GM19193 (cell line): Measurements from ENCODE around the gene ATXN10.

Source experiments
- POLR2A ChIP-seq: IDR thresholded peaks from 4 replicates; pipeline ENCODE4 v1.6.1; 2011; ENCODE audit not compliant: insufficient read depth, insufficient read length; ENCODE audit errors: extremely low read depth

The ATXN10 gene

DNA sequence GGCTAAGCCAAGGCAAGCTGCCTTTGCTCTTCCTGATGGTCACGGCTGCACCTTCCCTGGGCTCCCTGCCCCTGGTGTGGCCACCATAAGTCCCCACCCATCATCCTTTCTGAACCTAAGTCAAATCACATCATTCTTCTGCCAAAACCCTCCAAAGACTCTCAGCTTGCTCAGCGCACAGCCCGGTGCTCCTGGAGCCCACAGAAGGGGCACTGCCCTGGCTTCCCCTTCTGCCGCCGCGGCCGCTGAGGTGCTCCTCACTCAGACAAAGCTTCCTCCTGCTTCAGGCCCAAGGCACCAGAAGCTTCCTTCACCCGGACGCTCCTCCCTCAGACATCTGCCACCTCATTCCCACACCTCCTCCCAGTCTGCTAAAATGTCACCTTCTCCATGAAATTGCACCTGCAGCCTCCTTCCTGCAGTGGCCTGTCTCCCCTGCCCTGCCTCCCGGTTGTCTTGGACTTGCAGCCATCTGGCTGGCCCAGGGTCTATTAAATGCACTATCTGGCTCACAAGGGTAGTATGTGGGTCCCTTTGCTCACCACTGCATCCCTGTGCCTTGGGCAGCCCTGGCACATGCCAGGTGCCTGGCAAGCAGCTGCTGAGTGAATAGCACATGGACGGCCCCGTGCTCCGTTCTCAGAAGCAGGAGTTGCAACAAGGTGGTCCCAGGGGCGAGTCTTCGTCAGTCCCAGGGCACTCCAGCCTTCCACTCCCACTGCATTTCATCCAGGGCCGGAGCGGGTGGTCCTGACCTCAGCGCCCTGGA, 197.1 kb downstream of the ATXN10 start:
- TF ChIP-seq POLR2A: no peak

DNA sequence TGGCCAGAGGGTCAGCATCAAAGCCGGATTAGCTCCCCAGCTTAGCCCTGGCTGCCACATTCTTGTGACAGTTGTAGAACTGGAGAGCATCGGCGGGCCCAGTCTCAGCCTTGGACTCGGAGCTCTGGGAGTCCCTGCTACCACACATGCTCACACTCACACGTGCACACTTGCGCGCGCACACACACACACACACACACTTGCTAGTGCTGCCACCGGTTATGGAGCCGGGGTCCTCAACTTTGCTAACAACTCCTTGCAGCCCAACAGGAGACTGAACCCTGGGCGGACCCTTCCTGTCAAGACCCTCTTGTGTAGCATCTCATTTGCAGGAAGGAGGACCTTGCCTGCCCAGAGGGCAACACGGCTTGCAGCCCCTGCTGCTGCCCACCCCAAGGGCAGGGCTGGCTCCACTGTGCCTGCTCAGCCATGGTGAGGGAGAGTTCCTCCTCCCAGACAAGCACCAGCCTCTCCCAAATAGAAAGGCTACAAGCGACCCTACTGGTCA, 197.8 kb downstream of the ATXN10 start:
- no peak for TF ChIP-seq POLR2A

DNA sequence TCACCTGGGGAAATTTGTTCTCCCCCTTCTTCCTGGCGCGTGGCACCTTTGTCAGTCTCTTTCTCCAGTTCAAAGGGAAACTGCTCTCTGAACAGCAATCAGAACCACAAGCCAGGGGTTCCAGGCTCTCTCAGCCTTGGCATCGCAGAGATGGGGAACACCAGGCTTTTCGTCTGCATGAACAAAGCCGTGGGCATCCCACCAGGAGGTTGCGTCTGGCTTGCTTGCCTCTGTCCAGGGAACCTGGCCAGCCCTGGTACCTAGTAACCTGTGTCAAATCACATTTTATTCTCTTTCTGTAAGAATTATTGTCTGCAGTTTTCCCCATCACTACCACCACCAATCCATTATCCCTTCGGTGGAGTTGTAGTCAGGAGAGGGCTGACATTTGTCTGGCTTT, 198.4 kb downstream of the ATXN10 start:
- TF ChIP-seq POLR2A: no peak

DNA sequence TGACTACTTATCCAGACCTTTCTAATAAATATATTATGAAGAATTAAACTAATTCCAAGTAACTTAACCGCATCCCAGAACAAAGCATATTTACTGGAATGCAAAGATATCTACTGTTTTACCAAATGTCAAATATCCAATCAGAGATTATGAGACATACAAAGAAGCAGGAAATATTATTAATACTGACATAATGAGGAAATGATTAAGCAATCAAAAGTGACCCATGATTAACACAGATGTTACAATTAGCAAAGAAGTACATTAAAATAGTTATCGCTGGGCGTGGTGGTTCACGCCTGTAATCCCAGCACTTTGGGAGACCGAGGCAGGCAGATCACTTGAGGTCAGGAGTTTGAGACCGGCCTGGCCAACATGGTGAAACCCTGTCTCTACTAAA, 200.1 kb downstream of the ATXN10 start:
- TF ChIP-seq POLR2A: no peak

DNA sequence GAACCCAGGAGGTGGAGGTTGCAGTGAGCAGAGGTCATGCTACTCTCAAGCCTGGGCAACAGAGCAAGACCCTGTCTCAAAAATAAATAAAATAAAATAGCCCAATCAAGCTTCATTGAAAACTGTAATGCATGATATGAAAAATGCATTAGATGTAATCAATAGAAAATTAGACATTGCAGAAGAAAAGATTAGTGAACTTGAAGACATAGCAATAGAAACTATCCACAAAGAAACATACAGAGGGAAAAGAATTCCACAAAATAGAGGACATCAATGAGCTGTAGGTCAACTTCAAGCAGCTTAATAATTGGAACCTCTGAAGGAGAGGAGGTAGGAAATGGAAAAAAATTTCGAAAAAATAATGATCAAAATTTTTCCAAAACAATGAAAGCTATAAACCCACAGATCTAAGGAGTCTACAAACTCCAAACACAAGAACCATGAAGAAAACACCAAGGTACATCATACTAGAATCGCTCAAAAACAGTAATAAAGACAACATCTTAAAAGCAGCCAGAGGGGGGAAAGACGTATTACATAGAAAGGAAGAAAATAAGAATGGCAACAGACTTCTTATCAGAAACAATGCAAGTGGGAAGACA, 201.1 kb downstream of the ATXN10 start:
- no peak for TF ChIP-seq POLR2A

DNA sequence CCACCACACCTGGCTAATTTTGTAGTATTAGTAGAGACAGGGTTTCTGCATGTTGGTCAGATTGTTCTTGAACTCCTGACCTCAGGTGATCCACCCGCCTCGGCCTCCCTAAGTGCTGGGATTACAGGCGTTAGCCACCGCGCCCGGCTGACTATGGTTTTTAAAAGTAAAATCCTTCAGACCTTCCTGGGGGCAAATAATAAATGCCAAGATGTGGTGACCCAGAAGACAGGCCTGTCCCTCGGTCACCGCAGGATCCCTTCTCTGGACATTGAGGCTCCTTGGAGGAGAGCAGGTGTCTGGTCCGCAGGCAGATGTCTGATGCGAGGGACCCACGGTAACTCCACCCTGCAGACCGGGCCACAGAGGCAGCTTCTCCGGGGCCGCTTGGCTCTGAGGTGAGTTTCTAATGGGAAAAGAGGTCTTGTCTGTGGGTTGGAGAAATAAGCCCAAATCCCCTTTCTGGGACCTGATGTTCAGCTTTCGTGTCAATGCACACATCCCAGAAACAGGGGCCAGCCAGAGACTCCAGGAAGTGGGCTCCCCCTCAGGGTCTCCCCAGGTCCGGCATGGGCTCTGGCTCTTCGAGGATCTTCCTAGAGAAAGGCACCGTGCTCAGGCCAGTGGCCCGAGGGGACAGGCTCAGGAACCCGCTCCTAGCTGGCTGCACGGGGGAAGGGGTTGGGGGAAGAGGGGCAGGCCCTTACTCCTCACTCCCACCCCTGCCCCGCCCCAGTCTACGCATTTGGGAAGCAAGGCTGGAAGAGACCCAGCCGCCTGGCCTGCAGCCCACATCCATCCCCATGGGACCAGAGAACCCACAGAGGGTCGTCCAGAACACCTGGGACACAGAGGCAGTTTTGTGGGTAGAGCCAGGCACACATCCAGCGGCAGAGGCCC, 204.8 kb downstream of the ATXN10 start:
- no peak for TF ChIP-seq POLR2A

DNA sequence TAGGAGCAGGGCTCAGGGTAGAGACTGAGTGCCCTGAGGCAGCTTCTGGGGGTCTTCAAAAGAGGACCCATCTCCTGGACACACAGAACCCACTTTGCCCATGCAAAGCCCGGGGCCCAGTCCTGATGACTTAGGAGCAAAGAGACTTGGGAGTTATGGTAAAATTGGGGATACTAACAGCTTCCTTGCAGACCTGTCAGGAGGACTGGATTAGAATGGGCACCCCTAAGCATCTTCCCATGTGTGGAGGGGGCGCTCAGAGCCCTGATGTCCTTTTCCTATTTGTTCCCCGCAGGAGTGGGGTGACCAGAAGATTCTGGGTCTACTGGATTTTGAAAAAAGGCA, 205.4 kb downstream of the ATXN10 start:
- TF ChIP-seq POLR2A: no peak

DNA sequence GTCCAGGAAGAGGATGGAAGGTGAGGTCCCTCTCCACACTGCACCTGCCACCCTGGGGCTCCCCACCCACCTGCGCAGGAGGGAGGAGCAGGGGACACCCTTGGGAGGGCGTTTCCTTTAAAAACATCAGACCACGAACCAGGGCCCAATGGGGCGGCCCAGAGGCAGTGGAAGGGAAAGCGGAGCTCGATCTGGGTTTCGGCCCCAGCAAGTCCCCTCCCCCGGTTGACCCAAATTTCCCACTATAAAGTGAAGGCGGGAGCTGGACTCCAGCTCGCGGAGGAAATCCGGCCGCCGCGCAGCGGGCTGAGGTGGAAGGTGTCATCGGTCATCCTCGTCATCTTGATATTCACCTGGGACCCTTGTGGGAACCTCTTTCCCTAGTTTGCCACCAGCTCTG, 206.0 kb downstream of the ATXN10 start:
- no peak for TF ChIP-seq POLR2A

DNA sequence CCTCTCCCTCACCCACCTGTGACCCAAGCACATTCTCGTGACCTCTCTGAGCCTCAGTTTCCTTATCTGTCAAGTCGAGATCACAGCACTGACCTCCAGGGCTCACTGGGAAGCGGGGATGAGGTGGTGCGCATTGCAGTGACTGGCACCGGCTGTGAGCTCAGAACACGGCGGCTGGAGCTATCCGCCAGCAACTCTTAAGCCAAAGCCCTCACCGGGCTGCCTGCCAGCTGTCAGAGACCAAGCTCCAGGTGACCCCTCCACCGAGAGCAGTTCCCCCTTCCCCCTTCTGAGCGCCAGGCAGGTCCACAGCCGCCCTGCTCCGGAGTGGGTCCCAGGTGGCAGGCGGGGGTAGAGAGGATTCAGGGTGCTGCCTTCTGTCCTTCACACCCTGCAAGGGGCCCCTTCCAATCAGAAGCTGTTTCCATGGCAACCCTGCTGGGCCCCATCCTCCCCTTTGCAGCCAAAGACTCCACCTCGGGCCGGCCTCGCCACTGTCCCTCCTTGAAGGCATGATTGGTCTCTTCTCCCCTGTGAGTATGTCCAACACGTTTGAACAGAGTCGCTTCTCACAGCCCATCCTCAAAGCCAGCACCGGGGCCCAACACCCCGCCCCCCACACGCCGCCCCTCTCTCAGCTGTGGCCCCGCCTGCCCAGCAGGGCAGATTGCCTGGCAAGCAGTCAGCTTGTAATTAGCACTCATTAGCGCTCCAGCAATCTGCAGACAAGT, 206.6 kb downstream of the ATXN10 start:
- TF ChIP-seq POLR2A: no peak

DNA sequence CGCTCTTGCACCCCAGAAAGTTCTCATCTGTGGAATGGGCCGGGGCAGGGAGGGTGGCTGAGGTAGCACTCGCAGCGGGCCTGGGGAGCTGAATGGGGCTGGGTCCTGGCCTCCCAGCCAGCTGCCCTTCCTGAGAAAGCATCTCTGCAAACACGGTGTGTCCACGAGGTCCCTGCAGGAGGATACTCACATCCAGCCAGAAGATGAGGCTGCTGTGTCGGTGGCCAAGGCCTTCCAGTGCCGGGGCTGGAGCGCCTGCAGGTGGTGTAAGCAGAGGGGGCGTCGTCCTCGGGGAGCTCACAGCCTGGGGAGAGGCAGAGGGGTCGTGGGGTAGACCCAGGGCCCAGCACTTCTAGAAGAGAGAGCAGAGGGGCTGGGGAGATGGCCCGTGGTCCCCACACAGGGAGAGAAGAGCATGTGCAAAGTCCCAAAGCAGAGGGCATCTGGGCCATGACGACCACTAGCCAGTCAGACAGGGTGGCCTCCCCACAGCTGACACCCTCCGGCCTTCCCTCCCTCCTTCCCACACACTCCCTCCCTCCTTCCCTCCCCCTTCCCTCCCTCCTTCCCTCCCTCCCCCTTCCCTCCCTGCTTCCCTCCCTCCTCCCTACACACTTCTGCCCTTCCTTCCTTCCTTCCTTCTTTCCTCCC, 207.4 kb downstream of the ATXN10 start:
- TF ChIP-seq POLR2A: no peak

DNA sequence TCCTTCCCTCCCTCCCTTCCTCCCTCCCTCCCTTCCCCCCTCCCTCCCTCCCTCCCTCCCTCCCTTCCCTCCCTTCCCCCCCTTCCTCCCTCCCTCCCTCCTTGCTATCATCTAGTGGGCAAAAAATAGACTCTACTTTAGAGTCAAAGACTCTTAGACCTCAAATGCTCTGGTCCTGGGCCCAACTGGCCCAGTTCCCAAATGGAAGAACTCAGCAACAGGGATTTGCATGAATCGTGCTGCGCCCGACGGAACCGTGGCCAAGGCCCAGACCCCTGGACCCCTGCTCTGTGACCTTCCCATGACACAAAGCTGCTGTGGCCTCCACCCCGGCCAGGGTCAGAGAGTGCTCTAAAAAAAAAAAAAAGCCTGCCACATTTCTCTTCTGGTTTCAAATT, 207.9 kb downstream of the ATXN10 start:
- no peak for TF ChIP-seq POLR2A

DNA sequence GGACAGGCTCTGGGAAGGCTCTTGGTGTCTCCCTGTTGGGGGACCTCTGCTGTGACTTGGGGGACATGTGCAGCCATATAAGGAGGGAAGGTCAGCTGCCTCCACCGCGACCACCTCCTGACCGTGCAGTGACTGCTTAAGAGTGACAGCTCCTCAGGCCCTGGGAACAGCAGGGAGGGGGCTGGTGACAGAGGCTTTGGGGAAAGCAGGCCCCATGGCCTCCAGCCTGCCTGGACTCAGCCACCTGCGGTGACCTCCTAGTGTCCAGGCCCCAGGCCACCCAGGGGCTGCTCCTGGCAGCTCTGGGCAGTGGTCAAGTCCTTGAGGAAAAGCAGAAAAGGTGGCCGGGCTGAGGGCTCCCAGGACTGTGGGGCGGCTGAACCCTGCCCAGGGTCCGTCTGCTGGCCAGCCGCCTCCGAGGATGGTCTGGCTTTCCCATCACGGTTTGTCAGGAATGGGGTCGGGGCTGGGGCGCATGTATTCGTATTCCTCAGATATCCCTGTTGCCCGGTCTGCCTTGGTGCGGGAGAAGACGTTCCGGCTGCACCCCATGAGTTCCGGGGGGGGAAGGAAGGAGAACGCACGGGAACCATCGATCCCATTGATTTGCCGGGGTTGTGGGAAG, 208.6 kb downstream of the ATXN10 start:
- TF ChIP-seq POLR2A: no peak

DNA sequence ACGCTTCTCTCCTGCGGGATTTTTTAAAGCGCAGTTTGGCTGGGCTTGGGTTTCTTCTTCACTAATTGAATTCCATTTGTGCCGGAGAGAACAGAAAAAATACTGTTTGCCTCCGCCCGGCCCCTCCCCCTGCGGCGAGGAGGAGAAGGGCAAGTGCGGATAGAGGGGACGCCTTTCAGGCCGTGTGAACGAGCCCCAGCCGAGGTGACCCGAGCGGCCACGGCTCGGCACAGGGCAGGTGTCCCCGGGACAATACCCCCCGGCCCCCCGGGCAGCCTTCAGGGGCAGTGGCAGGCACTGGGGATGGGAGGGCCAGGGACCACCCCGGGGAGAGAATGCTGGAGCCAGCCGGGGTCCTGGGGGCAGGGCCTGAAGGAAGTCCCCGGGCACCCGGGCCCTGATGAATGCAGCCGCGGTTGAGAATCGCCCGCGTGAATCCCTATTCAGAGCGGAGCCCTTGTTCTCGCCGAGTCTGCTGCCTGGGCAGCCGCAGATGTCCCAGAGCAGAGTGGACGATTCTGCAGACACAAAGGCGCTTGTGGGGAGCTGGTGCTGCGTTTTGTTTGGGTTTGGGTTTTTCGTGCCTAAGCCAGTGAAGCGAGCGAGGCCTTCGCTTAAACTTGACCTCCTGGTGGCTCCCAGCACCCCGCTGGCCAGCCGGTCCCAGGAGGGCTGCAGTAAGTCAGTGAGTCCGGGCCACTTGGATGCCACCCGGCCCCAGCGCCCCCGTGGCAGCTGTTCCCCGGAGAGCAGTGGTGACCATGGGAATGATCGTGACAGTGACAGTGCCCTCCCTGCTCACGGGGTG, 209.3 kb downstream of the ATXN10 start:
- no peak for TF ChIP-seq POLR2A
